ENCODE measurements around the gene TVP23B. TPM values are rescaled to one million over a fixed set of nuclear protein-coding genes. Genes with fewer than 3 reads are reported as not detected.
"Not testable (repeated sequence)": the region's sequence is repeated elsewhere in the genome, so short reads cannot be mapped to it uniquely, and the experiment has no call there.

The TVP23B gene
- total and polyA plus RNA-seq, 3 experiments from 2014 or later = 38.8 to 53.1 (median 44.4) TPM

DNA sequence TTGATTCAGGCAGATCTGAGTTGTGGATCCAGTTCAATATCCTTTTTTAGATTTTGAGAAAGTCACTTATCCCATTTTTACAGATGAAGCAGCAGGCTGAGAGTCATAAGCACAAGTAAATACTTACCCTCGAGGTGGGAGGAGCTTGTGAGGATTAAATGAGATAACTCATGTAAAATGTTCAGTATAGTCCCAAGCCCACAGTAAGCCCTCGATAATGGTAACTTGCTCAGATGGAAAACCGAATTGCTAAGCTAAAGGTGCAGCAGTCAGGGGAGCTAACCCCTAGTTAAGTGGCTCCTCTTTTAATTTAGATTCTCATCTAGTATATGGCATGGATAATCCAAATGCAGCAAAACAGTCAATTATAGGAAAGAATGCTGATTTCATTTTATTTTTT, 34.9 kb downstream of the TVP23B start:
- peaks cover 1 to 10% of the 10 kb centered on the region in 2 donors for H3K27me3 Mint-ChIP-seq
- POLR2A ChIA-PET; DNase-seq; CTCF ChIA-PET; H3K27ac ChIP-seq (ENCODE audit: low read depth, low read length); H3K9me3 Mint-ChIP-seq; H3K4me3 ChIP-seq (ENCODE audit: low read length); H3K36me3 ChIP-seq (ENCODE audit: insufficient read depth, low read length); H3K27ac Mint-ChIP-seq; H3K4me3 Mint-ChIP-seq; H3K27me3 ChIP-seq (ENCODE audit: insufficient read depth, low read length, poor library complexity, severe bottlenecking); H3K36me3 Mint-ChIP-seq; H3K9me3 ChIP-seq (ENCODE audit: low read length); H3K4me1 ChIP-seq (ENCODE audit: insufficient read depth, low read length); H3K4me1 Mint-ChIP-seq: not testable (repeated sequence)

DNA sequence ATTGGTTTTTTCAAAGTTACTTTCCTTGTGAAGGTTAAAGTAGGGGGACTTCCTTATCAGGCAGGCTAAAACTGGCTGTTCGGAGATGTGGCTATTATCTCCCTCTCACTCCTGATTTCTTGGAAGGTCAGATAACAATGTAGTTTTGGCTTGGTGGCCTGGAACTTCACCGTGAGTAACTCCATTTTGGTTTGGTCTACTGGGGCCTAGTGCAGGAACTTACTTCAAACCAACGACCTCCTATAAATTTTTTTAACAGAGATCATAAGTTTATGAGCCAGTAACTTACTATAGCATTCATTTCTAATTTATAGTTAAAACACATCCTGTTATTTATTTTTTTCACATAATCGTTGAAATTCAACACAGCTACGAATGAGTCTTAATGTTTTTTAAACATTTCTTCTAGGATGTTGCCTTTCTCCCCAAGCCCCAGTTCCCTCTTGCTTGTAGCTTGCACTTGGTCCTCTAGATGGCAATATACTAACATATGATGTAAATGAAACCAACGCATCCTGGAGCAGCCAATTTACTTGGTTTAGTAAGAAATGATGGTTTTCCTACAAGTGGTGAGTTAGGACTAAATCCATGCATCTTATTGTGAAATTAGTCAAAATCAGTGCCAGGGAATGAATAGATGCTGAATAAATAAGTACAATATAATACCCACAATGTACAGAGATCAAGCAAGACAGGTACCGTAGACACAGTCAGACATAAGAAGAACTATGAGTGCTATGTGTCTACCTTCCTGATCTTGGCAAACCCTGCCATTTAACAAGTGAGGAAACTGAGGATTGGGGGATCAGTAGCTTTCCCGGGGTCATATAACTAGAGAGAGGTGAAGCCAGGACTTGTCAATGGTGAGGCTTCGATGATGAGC, 35.7 kb downstream of the TVP23B start:
- DNase-seq = peak in 4 of 5 donors; percentile 30 to 61 (median 52)
- H3K27ac Mint-ChIP-seq; H3K27ac ChIP-seq (ENCODE audit: low read depth, low read length); H3K9me3 Mint-ChIP-seq; H3K4me3 Mint-ChIP-seq; H3K36me3 ChIP-seq (ENCODE audit: insufficient read depth, low read length); H3K4me1 Mint-ChIP-seq; CTCF ChIA-PET; H3K9me3 ChIP-seq (ENCODE audit: low read length); H3K4me1 ChIP-seq (ENCODE audit: insufficient read depth, low read length); H3K36me3 Mint-ChIP-seq; H3K4me3 ChIP-seq (ENCODE audit: low read length); H3K27me3 ChIP-seq (ENCODE audit: insufficient read depth, low read length, poor library complexity, severe bottlenecking); POLR2A ChIA-PET: not testable (repeated sequence)
- H3K27me3 Mint-ChIP-seq = peaks cover 1 to 17% of the 10 kb centered on the region in 2 donors

DNA sequence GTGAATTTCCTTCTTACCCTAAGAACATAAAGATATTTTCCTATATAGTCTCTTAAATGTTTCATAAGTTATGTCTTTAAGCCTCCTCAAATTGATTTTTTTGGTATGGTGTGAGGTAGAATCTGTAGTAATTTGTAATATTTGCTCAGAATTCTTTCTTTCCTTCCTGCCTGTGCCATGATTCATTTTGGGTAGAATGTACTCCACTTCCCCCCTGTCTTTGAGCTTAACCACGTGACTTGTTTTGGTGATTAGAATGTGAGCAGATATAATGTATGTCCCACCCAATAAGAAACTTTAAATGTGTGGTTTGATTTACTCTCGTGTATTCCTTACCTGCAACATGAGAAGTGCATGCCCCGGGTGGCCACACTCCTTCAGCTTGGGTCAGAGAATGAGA, 40.4 kb downstream of the TVP23B start:
- H3K27ac ChIP-seq (ENCODE audit: low read depth, low read length); H3K9me3 Mint-ChIP-seq; H3K36me3 Mint-ChIP-seq; H3K4me1 ChIP-seq (ENCODE audit: insufficient read depth, low read length); H3K4me3 ChIP-seq (ENCODE audit: low read length); POLR2A ChIA-PET; H3K27ac Mint-ChIP-seq; DNase-seq; H3K9me3 ChIP-seq (ENCODE audit: low read length); H3K4me3 Mint-ChIP-seq; CTCF ChIA-PET; H3K36me3 ChIP-seq (ENCODE audit: insufficient read depth, low read length); H3K4me1 Mint-ChIP-seq; H3K27me3 ChIP-seq (ENCODE audit: insufficient read depth, low read length, poor library complexity, severe bottlenecking): not testable (repeated sequence)
- peaks cover 1 to 22% of the 10 kb centered on the region in 2 donors for H3K27me3 Mint-ChIP-seq

DNA sequence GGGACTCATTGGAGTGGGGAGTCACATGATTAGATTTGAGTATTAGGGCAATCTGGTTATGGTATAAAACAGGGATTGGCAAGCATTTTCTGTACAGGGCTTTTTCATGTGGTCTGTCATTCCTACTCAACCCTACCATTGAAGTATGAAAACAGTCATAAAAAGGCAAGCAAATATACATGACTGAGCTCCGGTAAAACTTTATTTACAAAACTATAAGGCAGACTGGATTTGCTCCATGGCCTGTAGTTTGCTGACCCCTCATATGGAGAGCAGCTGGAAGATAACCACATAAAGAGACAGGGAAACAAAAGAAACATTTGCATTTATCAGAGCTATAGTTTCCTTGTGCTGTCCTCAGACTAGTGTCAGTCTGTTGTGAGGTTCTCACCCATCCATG, 46.6 kb downstream of the TVP23B start:
- H3K27ac Mint-ChIP-seq; H3K9me3 ChIP-seq (ENCODE audit: low read length); H3K4me1 Mint-ChIP-seq; H3K4me1 ChIP-seq (ENCODE audit: insufficient read depth, low read length); H3K27me3 ChIP-seq (ENCODE audit: insufficient read depth, low read length, poor library complexity, severe bottlenecking); H3K4me3 Mint-ChIP-seq; H3K4me3 ChIP-seq (ENCODE audit: low read length); H3K36me3 Mint-ChIP-seq; H3K27me3 Mint-ChIP-seq; H3K27ac ChIP-seq (ENCODE audit: low read depth, low read length); H3K36me3 ChIP-seq (ENCODE audit: insufficient read depth, low read length); H3K9me3 Mint-ChIP-seq; POLR2A ChIA-PET; DNase-seq; CTCF ChIA-PET: not testable (repeated sequence)

DNA sequence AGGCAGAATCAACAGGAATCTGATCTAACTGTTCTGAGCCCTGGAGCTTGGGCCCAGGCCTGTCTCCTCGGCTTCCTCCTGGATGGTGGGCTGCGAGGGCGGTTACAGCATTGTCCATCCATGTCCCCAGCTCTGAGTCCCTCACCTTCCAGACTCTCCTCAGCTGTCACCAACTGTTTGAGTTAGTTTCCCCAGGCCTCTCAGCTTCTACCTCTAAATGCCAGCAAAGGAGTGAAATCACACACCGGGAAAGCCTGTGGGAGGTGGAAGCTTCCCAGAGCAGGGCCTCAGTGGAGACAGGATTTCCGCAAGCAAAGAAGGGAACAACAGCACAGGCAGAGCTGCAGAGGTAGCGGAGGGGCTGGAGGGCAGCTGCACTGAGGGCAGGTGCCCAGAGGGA, 67.5 kb downstream of the TVP23B start:
- no peak overlapping the region for H3K27ac Mint-ChIP-seq
- H3K27ac ChIP-seq (ENCODE audit: low read depth, low read length) = no peak overlapping the region
- no peak overlapping the region for H3K4me3 Mint-ChIP-seq
- no peaks in the 10 kb centered on the region for H3K27me3 ChIP-seq (ENCODE audit: insufficient read depth, low read length, poor library complexity, severe bottlenecking)
- H3K4me1 Mint-ChIP-seq = no peaks in the 10 kb centered on the region
- H3K9me3 ChIP-seq (ENCODE audit: low read length) = no peaks in the 10 kb centered on the region
- no peaks in the 10 kb centered on the region for H3K36me3 ChIP-seq (ENCODE audit: insufficient read depth, low read length)
- no peak for DNase-seq
- ChIA-PET POLR2A (no interaction called here), CTCF (no interaction called here)
- H3K9me3 Mint-ChIP-seq = no peaks in the 10 kb centered on the region
- H3K4me3 ChIP-seq (ENCODE audit: low read length) = no peak overlapping the region
- H3K27me3 Mint-ChIP-seq = peaks cover 0 to 5% of the 10 kb centered on the region in 2 donors
- no peaks in the 10 kb centered on the region for H3K4me1 ChIP-seq (ENCODE audit: insufficient read depth, low read length)
- no peaks in the 10 kb centered on the region for H3K36me3 Mint-ChIP-seq

DNA sequence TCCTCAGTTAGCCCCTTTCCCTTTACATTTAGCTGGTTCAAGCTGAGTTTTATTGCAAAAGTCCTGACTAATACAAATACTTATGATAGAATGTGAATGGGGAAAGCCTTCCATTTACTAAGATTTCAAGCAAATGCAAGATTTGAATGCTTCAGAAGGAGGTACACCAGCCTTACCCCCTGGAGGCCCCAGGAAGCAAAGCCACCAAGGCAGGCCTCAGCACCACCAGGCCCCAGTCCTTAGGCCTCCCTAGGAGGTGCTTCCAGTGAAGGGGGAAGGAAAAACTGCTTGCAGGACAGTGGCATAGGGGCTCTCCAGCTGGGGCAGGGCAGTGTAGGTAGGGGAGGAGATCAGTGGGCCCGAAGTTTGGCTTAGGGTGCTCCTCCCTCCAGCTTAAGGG, 69.7 kb downstream of the TVP23B start:
- peaks cover 8 to 9% (median 9%) of the 10 kb centered on the region in 3 donors for H3K4me1 Mint-ChIP-seq
- no peak overlapping the region for H3K4me3 Mint-ChIP-seq
- H3K27ac Mint-ChIP-seq = peak overlapping the region in 1 of 8 donors; percentile 66
- ChIA-PET CTCF (no interaction called here), POLR2A (no interaction called here)
- H3K27me3 ChIP-seq (ENCODE audit: insufficient read depth, low read length, poor library complexity, severe bottlenecking) = no peaks in the 10 kb centered on the region
- peaks cover 0 to 5% of the 10 kb centered on the region in 2 donors for H3K27me3 Mint-ChIP-seq
- H3K4me1 ChIP-seq (ENCODE audit: insufficient read depth, low read length) = peaks cover 7% of the 10 kb centered on the region
- no peak overlapping the region for H3K27ac ChIP-seq (ENCODE audit: low read depth, low read length)
- H3K9me3 Mint-ChIP-seq = no peaks in the 10 kb centered on the region
- no peaks in the 10 kb centered on the region for H3K9me3 ChIP-seq (ENCODE audit: low read length)
- H3K36me3 ChIP-seq (ENCODE audit: insufficient read depth, low read length) = no peaks in the 10 kb centered on the region
- H3K36me3 Mint-ChIP-seq = no peaks in the 10 kb centered on the region
- no peak overlapping the region for H3K4me3 ChIP-seq (ENCODE audit: low read length)
- no peak for DNase-seq

DNA sequence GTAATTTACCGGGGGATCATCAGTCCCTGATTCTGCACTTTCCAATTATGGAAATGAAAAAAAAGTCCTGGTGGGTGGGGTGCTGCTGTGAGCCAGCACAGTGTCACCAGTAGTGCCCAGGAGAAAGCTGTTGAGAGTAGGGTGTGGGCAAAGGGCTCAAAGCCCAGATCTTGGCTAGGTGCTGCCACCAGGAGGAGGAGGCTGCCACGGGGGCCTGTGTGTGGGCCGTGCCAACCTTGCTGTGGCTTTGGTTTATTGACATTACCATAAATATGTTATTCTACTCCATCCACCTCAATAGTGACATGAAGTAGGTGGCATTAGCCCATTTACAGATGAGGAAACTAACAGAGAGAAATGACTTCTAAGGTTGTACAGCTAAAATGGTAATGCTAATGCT, 70.2 kb downstream of the TVP23B start:
- Mint-ChIP-seq H3K4me3 (no peak overlapping the region), H3K4me1 (peaks cover 13 to 14% (median 14%) of the 10 kb centered on the region in 3 donors), H3K9me3 (no peaks in the 10 kb centered on the region), H3K27ac (no peak overlapping the region), H3K27me3 (peaks cover 0 to 5% of the 10 kb centered on the region in 2 donors), H3K36me3 (peaks cover 0 to 1% (median 0%) of the 10 kb centered on the region in 3 donors)
- Histone ChIP-seq H3K36me3 (ENCODE audit: insufficient read depth, low read length) (no peaks in the 10 kb centered on the region), H3K27me3 (ENCODE audit: insufficient read depth, low read length, poor library complexity, severe bottlenecking) (no peaks in the 10 kb centered on the region), H3K4me1 (ENCODE audit: insufficient read depth, low read length) (peaks cover 8% of the 10 kb centered on the region), H3K9me3 (ENCODE audit: low read length) (no peaks in the 10 kb centered on the region), H3K4me3 (ENCODE audit: low read length) (no peak overlapping the region), H3K27ac (ENCODE audit: low read depth, low read length) (no peak overlapping the region)
- POLR2A ChIA-PET = no interaction called here
- CTCF ChIA-PET = no interaction called here
- DNase-seq = no peak

DNA sequence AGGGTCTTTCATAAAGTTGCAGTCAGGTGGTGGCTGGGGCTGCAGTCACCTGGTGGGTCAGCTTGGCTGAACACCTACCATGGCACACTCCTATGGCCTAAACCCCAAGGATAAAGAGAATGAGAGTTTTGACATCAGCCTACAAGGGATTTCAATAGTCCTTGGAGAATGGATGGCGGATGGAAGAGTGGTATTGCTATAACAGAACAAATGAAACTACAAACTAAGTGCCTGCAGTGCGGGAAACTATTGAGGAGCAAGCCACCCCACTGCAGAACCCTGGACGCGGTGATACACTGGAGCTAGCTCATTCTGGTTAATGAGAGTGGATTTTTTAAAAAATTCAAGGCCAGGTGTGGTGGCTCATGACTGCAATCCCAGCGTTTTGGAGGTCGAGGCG, 74.0 kb downstream of the TVP23B start:
- Mint-ChIP-seq H3K4me3 (peak overlapping the region; percentile 87 to 97 (median 93)), H3K4me1 (peaks cover 35 to 40% (median 39%) of the 10 kb centered on the region in 3 donors), H3K27me3 (peaks cover 0 to 1% of the 10 kb centered on the region in 2 donors), H3K36me3 (peaks cover 0 to 4% (median 0%) of the 10 kb centered on the region in 3 donors), H3K9me3 (no peaks in the 10 kb centered on the region), H3K27ac (peak overlapping the region in 2 of 8 donors; percentile 17 to 77)
- no peaks in the 10 kb centered on the region for H3K36me3 ChIP-seq (ENCODE audit: insufficient read depth, low read length)
- no peaks in the 10 kb centered on the region for H3K27me3 ChIP-seq (ENCODE audit: insufficient read depth, low read length, poor library complexity, severe bottlenecking)
- H3K9me3 ChIP-seq (ENCODE audit: low read length) = no peaks in the 10 kb centered on the region
- POLR2A ChIA-PET = no interaction called here
- CTCF ChIA-PET = no interaction called here
- no peak overlapping the region for H3K27ac ChIP-seq (ENCODE audit: low read depth, low read length)
- no peak for DNase-seq
- no peak overlapping the region for H3K4me3 ChIP-seq (ENCODE audit: low read length)
- H3K4me1 ChIP-seq (ENCODE audit: insufficient read depth, low read length) = peaks cover 32% of the 10 kb centered on the region
